Subcutaneous abdominal adipose tissue (tissue), 5 donors: Measurements from ENCODE around the gene CDH3.
"Not testable (repeated sequence)": the region's sequence is repeated elsewhere in the genome, so short reads cannot be mapped to it uniquely, and the experiment has no call there.

ENCODE experiments used
- H3K27ac ChIP-seq: one replicate; pipeline ENCODE4 v1.7.0; 2013; ENCODE audit warnings: low read depth, mild to moderate bottlenecking, inconsistent platforms, low read length, moderate library complexity
- H3K27me3 ChIP-seq, 5 donors: one replicate each; pipeline ENCODE4 v1.7.0; 2013; ENCODE audit warnings: low read length in 5 of 5, inconsistent platforms in 1 of 5; ENCODE audit not compliant: control insufficient read depth in 5 of 5, insufficient read depth in 4 of 5
- H3K36me3 ChIP-seq, 5 donors: one replicate each; pipeline ENCODE4 v1.7.0; 2013; ENCODE audit warnings: low read length in 5 of 5; ENCODE audit not compliant: control insufficient read depth in 5 of 5, insufficient read depth in 5 of 5
- H3K4me1 ChIP-seq, 5 donors: one replicate each; pipeline ENCODE4 v1.7.0; 2013; ENCODE audit warnings: low read length in 5 of 5, mild to moderate bottlenecking in 3 of 5, moderate library complexity in 1 of 5; ENCODE audit not compliant: control insufficient read depth in 5 of 5, insufficient read depth in 5 of 5
- H3K4me3 ChIP-seq, 5 donors: one replicate each; pipeline ENCODE4 v1.7.0; 2013; ENCODE audit warnings: low read length in 5 of 5, low read depth in 1 of 5
- H3K9ac ChIP-seq, 5 donors: one replicate each; pipeline ENCODE4 v1.7.0; 2013; ENCODE audit warnings: low read length in 5 of 5, mild to moderate bottlenecking in 4 of 5, moderate library complexity in 3 of 5
- H3K9me3 ChIP-seq, 5 donors: one replicate each; pipeline ENCODE4 v1.7.0; 2013; ENCODE audit warnings: low read length in 5 of 5; ENCODE audit not compliant: control insufficient read depth in 5 of 5
- donor health status: healthy.
- donor health status: healthy.
- donor health status: healthy.
- donor health status: healthy.
- donor health status: healthy.

Gene CDH3

DNA sequence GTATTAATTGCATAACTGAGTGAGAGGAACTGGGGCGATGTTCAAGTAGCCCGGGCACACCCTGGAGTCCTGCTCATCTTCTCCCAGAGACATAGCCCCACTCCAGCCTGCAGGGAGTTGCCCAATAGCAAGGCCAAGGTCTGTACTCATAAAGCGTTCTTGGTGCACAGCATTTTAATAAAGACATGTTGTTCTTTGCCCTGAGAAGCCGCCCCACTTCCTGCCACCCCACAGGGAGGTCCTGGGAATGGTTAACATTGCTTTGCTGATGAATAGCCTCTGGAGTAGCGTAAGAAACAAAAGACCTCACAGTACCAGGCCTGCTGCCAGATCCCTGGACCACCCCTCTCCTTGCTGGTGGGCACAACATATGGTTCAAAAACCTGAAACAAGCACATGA is 70.4 kb downstream of the CDH3 start:
- Histone ChIP-seq H3K27ac (no peak overlapping the region), H3K9me3 (peaks cover 0 to 4% (median 0%) of the 10 kb centered on the region in 5 donors), H3K4me1 (peaks cover 0 to 7% (median 0%) of the 10 kb centered on the region in 5 donors), H3K36me3 (no peaks in the 10 kb centered on the region), H3K9ac (no peak overlapping the region), H3K4me3 (no peak overlapping the region), H3K27me3 (peaks cover 0 to 9% (median 6%) of the 10 kb centered on the region in 5 donors)

GRCh38 chr16:68716516-68716915 is 71.4 kb downstream of the CDH3 start:
- H3K27ac ChIP-seq, H3K27me3 ChIP-seq, H3K9me3 ChIP-seq, H3K4me1 ChIP-seq, H3K36me3 ChIP-seq, H3K9ac ChIP-seq, H3K4me3 ChIP-seq: not testable (repeated sequence)

GRCh38 chr16:68717684-68718083 is 72.6 kb downstream of the CDH3 start:
- Histone ChIP-seq H3K9ac (no peak overlapping the region), H3K36me3 (no peaks in the 10 kb centered on the region), H3K4me3 (no peak overlapping the region), H3K27ac (no peak overlapping the region), H3K9me3 (peaks cover 0 to 4% (median 0%) of the 10 kb centered on the region in 5 donors), H3K27me3 (peaks cover 0 to 5% (median 0%) of the 10 kb centered on the region in 5 donors), H3K4me1 (no peaks in the 10 kb centered on the region)

GRCh38 chr16:68718590-68718989 is 73.5 kb downstream of the CDH3 start:
- no peaks in the 10 kb centered on the region for H3K4me1 ChIP-seq
- no peak overlapping the region for H3K4me3 ChIP-seq
- peaks cover 0 to 4% (median 0%) of the 10 kb centered on the region in 5 donors for H3K9me3 ChIP-seq
- H3K27ac ChIP-seq = no peak overlapping the region
- H3K36me3 ChIP-seq = no peaks in the 10 kb centered on the region
- H3K9ac ChIP-seq = no peak overlapping the region
- H3K27me3 ChIP-seq = no peaks in the 10 kb centered on the region

DNA sequence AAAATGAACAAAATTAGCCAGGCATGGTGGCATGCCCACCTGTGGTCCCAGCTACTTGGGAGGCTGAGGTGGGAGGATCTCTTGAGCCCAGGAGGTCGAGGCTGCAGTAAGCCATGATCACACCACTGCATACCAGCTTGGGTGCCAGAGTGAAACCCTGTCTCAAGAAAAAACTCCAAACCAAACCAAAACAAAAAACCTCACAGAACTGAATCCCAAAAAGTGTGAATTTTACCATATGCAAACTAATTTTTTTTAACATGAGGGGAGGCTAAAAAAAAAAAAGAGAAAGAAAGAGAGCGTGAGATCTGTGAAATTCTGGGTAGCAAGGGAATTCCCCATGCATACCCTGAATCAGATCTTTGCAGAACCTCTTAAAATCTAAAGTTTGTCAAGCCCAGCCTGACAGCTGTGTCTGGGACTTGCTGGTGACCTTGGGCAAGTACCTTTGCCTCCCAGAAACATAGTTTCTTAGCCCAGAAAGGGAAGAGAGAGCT is 74.9 kb downstream of the CDH3 start:
- Histone ChIP-seq H3K9ac (no peak overlapping the region), H3K36me3 (no peaks in the 10 kb centered on the region), H3K27me3 (peaks cover 0 to 3% (median 0%) of the 10 kb centered on the region in 5 donors), H3K9me3 (peaks cover 0 to 4% (median 0%) of the 10 kb centered on the region in 5 donors), H3K4me3 (no peak overlapping the region), H3K27ac (no peak overlapping the region), H3K4me1 (no peaks in the 10 kb centered on the region)

DNA sequence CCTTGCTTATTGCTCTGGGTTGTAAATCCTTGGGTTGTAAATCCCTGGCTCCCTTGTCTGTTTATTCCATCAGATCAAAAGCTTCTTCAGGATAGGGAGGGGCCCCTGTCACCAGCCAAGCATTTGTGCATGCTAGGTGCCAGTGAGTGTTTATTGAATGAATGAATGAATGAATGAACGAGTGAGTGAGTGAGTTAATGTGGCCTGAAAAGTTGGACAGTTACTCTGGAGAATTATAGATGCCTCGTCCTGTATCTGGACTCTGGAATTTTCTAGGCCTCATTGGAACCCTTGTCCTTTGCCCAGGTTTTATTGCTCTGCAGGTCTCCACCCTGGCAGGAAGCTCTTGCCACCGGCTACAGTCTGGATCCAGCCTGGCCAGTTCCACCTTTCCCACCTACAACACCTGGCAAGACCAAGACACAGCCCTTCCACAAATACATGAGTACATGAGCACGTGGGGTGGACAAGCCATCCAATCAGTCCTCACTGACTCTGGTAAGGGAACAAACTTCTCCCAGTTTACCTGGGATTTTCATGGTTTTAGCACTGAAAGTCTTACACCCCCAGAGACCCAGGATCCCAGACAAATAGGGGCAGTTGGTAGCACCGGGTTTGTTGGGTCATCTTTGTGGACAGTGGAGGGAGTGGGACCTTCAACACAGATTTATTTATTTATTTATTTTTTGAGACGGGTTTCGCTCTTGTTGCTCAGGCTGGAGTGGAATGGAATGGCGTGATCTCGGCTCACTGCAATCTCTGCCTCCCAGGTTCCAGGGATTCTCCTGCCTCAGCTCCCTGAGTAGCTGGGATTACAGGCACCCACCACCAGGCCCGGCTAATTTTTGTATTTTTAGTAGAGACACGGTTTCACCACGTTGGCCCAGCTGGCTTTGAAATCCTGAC is 77.3 kb downstream of the CDH3 start:
- no peak overlapping the region for H3K9ac ChIP-seq
- H3K36me3 ChIP-seq = no peaks in the 10 kb centered on the region
- H3K4me3 ChIP-seq = no peak overlapping the region
- no peak overlapping the region for H3K27ac ChIP-seq
- H3K27me3 ChIP-seq = peaks cover 0 to 3% (median 0%) of the 10 kb centered on the region in 5 donors
- H3K4me1 ChIP-seq = no peaks in the 10 kb centered on the region
- H3K9me3 ChIP-seq = peaks cover 0 to 4% (median 0%) of the 10 kb centered on the region in 5 donors

DNA sequence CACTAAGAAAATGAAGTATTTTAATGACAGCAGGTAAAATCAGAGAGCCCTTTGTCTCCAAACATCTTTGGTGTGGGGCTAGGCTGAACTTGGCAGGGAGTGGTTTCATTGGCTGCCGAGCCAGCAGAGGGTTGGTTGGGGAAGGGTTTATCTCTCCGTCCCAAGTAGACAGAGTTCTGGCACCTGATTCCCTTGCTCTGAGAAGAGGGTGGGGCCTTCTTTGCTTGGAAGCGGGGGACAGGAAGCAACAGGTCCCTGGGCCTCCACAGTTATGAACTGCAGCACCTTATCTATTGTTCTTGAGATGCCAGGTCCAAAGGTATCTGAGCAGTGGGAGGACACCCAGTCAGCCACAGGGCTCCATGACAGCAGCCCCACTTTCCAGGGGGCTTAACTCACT is 79.7 kb downstream of the CDH3 start:
- Histone ChIP-seq H3K36me3 (no peaks in the 10 kb centered on the region), H3K4me1 (no peaks in the 10 kb centered on the region), H3K9me3 (no peaks in the 10 kb centered on the region), H3K27me3 (peaks cover 0 to 6% (median 4%) of the 10 kb centered on the region in 5 donors), H3K4me3 (no peak overlapping the region), H3K9ac (no peak overlapping the region), H3K27ac (no peak overlapping the region)

- H3K4me1 ChIP-seq = no peaks in the 10 kb centered on the region
- no peak overlapping the region for H3K9ac ChIP-seq
- H3K27ac ChIP-seq = no peak overlapping the region
- no peaks in the 10 kb centered on the region for H3K9me3 ChIP-seq
- H3K4me3 ChIP-seq = no peak overlapping the region
- no peaks in the 10 kb centered on the region for H3K36me3 ChIP-seq
- H3K27me3 ChIP-seq = peaks cover 3 to 11% (median 4%) of the 10 kb centered on the region in 5 donors
Observed at GRCh38 chr16:68728523-68728922, 83.4 kb downstream of the CDH3 start.

GRCh38 chr16:68731637-68732036 is 86.5 kb downstream of the CDH3 start:
- Histone ChIP-seq H3K36me3 (no peaks in the 10 kb centered on the region), H3K9me3 (no peaks in the 10 kb centered on the region), H3K4me1 (no peaks in the 10 kb centered on the region), H3K27ac (no peak overlapping the region), H3K9ac (no peak overlapping the region), H3K4me3 (no peak overlapping the region), H3K27me3 (peaks cover 3 to 20% (median 8%) of the 10 kb centered on the region in 5 donors)

DNA sequence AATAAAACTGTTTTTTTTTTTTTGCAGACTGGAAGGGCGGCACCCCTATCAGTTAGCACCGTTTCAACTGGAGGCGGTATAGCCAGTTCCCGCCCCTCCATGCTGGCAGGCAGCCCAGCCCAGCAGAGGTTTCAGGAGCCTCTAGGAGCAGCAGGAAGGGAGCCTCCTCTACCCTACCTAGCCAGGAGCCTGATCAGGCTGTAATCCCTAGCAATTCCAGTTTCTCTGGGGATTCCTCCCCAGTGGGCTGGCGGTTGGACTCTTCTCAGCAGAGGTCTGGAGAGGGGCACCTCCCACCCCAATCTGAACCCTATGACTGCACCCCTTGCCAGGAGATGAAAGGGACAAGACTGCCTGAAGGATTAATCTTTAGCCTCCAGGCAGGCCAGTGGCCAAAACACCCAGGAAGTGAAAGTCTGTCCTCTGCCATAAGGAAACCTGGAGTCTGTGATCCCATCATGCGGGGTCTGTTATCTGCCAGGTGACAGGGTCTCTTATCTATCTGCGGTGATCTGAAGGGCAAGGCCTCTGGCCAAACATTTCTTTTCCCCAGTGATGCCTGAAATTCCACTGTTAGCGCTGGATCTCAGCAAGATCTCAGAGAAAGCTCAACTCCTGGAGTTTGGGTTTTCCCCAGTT is 87.1 kb downstream of the CDH3 start:
- Histone ChIP-seq H3K36me3 (no peaks in the 10 kb centered on the region), H3K4me1 (peaks cover 0 to 4% (median 3%) of the 10 kb centered on the region in 5 donors), H3K27ac (no peak overlapping the region), H3K4me3 (no peak overlapping the region), H3K27me3 (peaks cover 9 to 24% (median 13%) of the 10 kb centered on the region in 5 donors), H3K9me3 (no peaks in the 10 kb centered on the region), H3K9ac (no peak overlapping the region)
